ENCODE measurements around the gene CD58.
"Not testable (repeated sequence)": the region's sequence is repeated elsewhere in the genome, so short reads cannot be mapped to it uniquely, and the experiment has no call there.

Gene CD58

GRCh38 chr1:116591951-116592605, 21.3 kb upstream of the CD58 start:
- H3K9me3 ChIP-seq (ENCODE audit: control insufficient read depth in 2 of 2, low read length in 2 of 2); H3K27ac ChIP-seq (ENCODE audit: low read length); H3K4me3 ChIP-seq (ENCODE audit: low read length in 2 of 2); H3K4me1 ChIP-seq (ENCODE audit: control insufficient read depth, insufficient read depth, low read length); H3K36me3 ChIP-seq (ENCODE audit: control insufficient read depth in 2 of 2, insufficient read depth in 2 of 2, low read length in 2 of 2); H3K27me3 ChIP-seq (ENCODE audit: control insufficient read depth in 1 of 2, insufficient read depth in 2 of 2, low read length in 2 of 2); H3K9ac ChIP-seq (ENCODE audit: low read length in 2 of 2): not testable (repeated sequence)

DNA sequence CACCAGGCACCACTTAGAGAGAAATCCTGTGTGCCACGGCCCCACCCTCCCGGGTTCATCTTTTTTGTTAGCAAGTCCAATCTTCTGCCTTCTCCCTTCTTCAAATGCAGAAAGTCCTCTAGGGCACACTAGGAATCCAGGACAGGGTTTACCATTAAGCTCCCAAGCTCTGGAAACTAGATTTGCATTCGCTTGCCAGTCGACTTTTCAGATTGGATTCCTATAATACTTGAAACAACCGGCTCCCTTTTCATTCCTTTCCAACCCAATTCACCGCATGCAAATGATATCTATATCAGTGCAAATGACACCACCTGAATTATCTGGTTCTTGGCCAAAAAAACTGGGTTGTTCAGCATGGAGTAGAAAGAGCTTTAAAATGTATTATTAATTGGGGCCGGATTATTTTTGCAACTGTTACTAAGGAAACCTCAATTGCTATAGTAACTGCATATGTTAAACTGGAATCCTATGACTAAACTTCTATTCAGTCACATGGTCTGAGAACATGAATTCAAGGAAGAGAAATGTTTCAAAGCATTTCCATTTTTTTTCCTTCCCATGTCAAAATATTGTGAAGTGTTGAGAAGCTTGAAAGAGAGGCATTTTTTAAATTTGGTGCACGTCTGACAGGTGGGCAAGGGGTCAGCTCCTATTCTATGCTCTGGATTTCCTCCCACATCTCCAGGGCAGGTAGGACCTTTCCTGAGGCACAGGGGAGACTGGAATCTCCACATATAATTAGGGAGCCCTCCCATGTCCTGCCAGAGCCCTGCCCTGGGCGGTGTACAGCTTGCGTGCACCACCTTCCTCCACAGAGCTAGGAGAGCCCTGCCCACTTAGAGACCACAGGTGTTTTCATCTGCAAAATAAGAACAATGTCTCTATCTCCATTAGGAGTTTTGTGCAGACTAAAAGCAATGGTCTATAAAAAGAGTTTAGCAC, 20.5 kb upstream of the CD58 start:
- not testable (repeated sequence) for H3K36me3 ChIP-seq (ENCODE audit: control insufficient read depth in 2 of 2, insufficient read depth in 2 of 2, low read length in 2 of 2); H3K4me1 ChIP-seq (ENCODE audit: control insufficient read depth, insufficient read depth, low read length); H3K9ac ChIP-seq (ENCODE audit: low read length in 2 of 2); H3K27me3 ChIP-seq (ENCODE audit: control insufficient read depth in 1 of 2, insufficient read depth in 2 of 2, low read length in 2 of 2); H3K27ac ChIP-seq (ENCODE audit: low read length); H3K9me3 ChIP-seq (ENCODE audit: control insufficient read depth in 2 of 2, low read length in 2 of 2); H3K4me3 ChIP-seq (ENCODE audit: low read length in 2 of 2)

DNA sequence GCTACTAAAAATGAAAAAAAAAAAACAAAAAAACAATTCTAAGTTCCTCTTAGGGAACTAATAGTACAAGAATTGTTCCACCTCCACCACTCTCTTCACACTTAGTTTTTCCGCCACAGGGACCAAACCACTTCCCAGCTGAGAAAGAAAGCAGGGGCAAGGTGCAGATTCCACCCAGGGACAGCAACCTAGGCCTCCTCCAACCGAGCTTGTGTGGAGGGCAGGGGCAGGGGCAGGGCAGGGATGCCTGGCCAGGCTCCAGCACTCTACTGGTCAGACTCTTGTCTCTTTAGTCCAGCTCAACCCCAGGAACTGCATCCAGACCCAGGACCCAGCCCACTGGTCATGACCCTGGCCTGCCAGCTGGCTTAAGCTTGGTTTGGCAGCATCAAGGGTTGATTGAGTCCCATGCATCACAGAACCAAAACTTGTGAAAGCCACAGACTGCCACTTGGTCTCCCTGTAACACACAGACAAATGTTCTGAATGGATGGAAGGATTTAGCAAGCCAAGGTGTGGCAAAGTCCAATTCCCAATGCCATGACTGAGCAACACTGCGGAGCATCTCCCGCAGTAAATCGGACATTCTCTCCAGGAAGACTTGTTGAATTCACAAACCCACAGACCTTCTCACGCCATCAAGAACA, 19.7 kb upstream of the CD58 start:
- H3K36me3 ChIP-seq (ENCODE audit: control insufficient read depth in 2 of 2, insufficient read depth in 2 of 2, low read length in 2 of 2); H3K4me3 ChIP-seq (ENCODE audit: low read length in 2 of 2); H3K27me3 ChIP-seq (ENCODE audit: control insufficient read depth in 1 of 2, insufficient read depth in 2 of 2, low read length in 2 of 2); H3K9me3 ChIP-seq (ENCODE audit: control insufficient read depth in 2 of 2, low read length in 2 of 2); H3K4me1 ChIP-seq (ENCODE audit: control insufficient read depth, insufficient read depth, low read length); H3K27ac ChIP-seq (ENCODE audit: low read length); H3K9ac ChIP-seq (ENCODE audit: low read length in 2 of 2): not testable (repeated sequence)

GRCh38 chr1:116589101-116589735, 18.4 kb upstream of the CD58 start:
- H3K9ac ChIP-seq (ENCODE audit: low read length in 2 of 2); H3K4me1 ChIP-seq (ENCODE audit: control insufficient read depth, insufficient read depth, low read length); H3K27me3 ChIP-seq (ENCODE audit: control insufficient read depth in 1 of 2, insufficient read depth in 2 of 2, low read length in 2 of 2); H3K36me3 ChIP-seq (ENCODE audit: control insufficient read depth in 2 of 2, insufficient read depth in 2 of 2, low read length in 2 of 2); H3K27ac ChIP-seq (ENCODE audit: low read length); H3K9me3 ChIP-seq (ENCODE audit: control insufficient read depth in 2 of 2, low read length in 2 of 2); H3K4me3 ChIP-seq (ENCODE audit: low read length in 2 of 2): not testable (repeated sequence)

- Histone ChIP-seq H3K27me3 (ENCODE audit: control insufficient read depth in 1 of 2, insufficient read depth in 2 of 2, low read length in 2 of 2) (no peaks in the 10 kb centered on the region), H3K9ac (ENCODE audit: low read length in 2 of 2) (no peak overlapping the region), H3K36me3 (ENCODE audit: control insufficient read depth in 2 of 2, insufficient read depth in 2 of 2, low read length in 2 of 2) (peaks cover 4 to 12% of the 10 kb centered on the region in 2 donors), H3K9me3 (ENCODE audit: control insufficient read depth in 2 of 2, low read length in 2 of 2) (no peaks in the 10 kb centered on the region), H3K27ac (ENCODE audit: low read length) (no peak overlapping the region), H3K4me3 (ENCODE audit: low read length in 2 of 2) (no peak overlapping the region), H3K4me1 (ENCODE audit: control insufficient read depth, insufficient read depth, low read length) (no peaks in the 10 kb centered on the region)
Measured at GRCh38 chr1:116587501-116588227, 16.8 kb upstream of the CD58 start.

- no peak overlapping the region for H3K4me3 ChIP-seq (ENCODE audit: low read length in 2 of 2)
- H3K27me3 ChIP-seq (ENCODE audit: control insufficient read depth in 1 of 2, insufficient read depth in 2 of 2, low read length in 2 of 2), result no peaks in the 10 kb centered on the region
- no peak overlapping the region for H3K9ac ChIP-seq (ENCODE audit: low read length in 2 of 2)
- H3K9me3 ChIP-seq (ENCODE audit: control insufficient read depth in 2 of 2, low read length in 2 of 2), result no peaks in the 10 kb centered on the region
- peaks cover 4 to 12% of the 10 kb centered on the region in 2 donors for H3K36me3 ChIP-seq (ENCODE audit: control insufficient read depth in 2 of 2, insufficient read depth in 2 of 2, low read length in 2 of 2)
- no peak overlapping the region for H3K27ac ChIP-seq (ENCODE audit: low read length)
- no peaks in the 10 kb centered on the region for H3K4me1 ChIP-seq (ENCODE audit: control insufficient read depth, insufficient read depth, low read length)
Measured at GRCh38 chr1:116586741-116587143, 15.9 kb upstream of the CD58 start.

- peaks cover 4 to 12% of the 10 kb centered on the region in 2 donors for H3K36me3 ChIP-seq (ENCODE audit: control insufficient read depth in 2 of 2, insufficient read depth in 2 of 2, low read length in 2 of 2)
- no peaks in the 10 kb centered on the region for H3K9me3 ChIP-seq (ENCODE audit: control insufficient read depth in 2 of 2, low read length in 2 of 2)
- H3K27me3 ChIP-seq (ENCODE audit: control insufficient read depth in 1 of 2, insufficient read depth in 2 of 2, low read length in 2 of 2), result no peaks in the 10 kb centered on the region
- no peak overlapping the region for H3K27ac ChIP-seq (ENCODE audit: low read length)
- H3K4me3 ChIP-seq (ENCODE audit: low read length in 2 of 2), result no peak overlapping the region
- H3K9ac ChIP-seq (ENCODE audit: low read length in 2 of 2), result no peak overlapping the region
- peaks cover 5% of the 10 kb centered on the region for H3K4me1 ChIP-seq (ENCODE audit: control insufficient read depth, insufficient read depth, low read length)
Measured at GRCh38 chr1:116585886-116586285, 15.1 kb upstream of the CD58 start.

DNA sequence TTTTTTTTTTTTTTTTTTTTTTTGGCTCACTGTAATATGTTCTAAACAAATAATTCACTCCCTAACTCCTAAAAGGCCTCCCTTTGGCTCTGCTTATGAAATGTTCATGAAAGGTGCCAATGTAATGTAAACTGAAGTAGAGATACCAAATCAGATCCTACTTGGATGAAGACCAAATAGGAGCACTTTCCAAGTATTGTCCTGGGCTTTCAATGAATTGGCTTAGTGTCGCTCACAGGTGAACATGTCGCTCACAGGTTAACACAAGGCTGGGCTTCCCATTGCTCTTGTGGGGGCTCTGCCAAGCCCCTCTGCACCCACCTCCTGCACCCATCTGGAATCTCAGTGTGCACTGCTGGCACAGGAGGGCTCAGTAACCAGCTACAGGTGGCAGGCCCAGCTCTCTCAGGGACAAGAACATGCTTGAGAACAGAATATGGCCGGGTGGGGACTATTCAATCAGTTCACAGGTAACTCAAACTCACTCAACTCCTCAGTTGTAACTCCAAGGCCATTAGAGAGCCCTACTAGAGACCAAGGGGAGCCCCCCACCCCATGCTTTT, 10.6 kb upstream of the CD58 start:
- H3K36me3 ChIP-seq (ENCODE audit: control insufficient read depth in 2 of 2, insufficient read depth in 2 of 2, low read length in 2 of 2), result peaks cover 4 to 17% of the 10 kb centered on the region in 2 donors
- no peaks in the 10 kb centered on the region for H3K9me3 ChIP-seq (ENCODE audit: control insufficient read depth in 2 of 2, low read length in 2 of 2)
- no peak overlapping the region for H3K9ac ChIP-seq (ENCODE audit: low read length in 2 of 2)

GRCh38 chr1:116580446-116581322, 9.9 kb upstream of the CD58 start:
- no peak overlapping the region for H3K4me3 ChIP-seq (ENCODE audit: low read length in 2 of 2)
- H3K9me3 ChIP-seq (ENCODE audit: control insufficient read depth in 2 of 2, low read length in 2 of 2), result no peaks in the 10 kb centered on the region
- H3K9ac ChIP-seq (ENCODE audit: low read length in 2 of 2), result no peak overlapping the region
- H3K4me1 ChIP-seq (ENCODE audit: control insufficient read depth, insufficient read depth, low read length), result peaks cover 12% of the 10 kb centered on the region
- no peak overlapping the region for H3K27ac ChIP-seq (ENCODE audit: low read length)
- peaks cover 4 to 19% of the 10 kb centered on the region in 2 donors for H3K36me3 ChIP-seq (ENCODE audit: control insufficient read depth in 2 of 2, insufficient read depth in 2 of 2, low read length in 2 of 2)
- H3K27me3 ChIP-seq (ENCODE audit: control insufficient read depth in 1 of 2, insufficient read depth in 2 of 2, low read length in 2 of 2), result no peaks in the 10 kb centered on the region

More for the DNA sequence above, 10.6 kb upstream of the CD58 start:
- Histone ChIP-seq H3K4me1 (ENCODE audit: control insufficient read depth, insufficient read depth, low read length) (peaks cover 12% of the 10 kb centered on the region), H3K27me3 (ENCODE audit: control insufficient read depth in 1 of 2, insufficient read depth in 2 of 2, low read length in 2 of 2) (no peaks in the 10 kb centered on the region), H3K4me3 (ENCODE audit: low read length in 2 of 2) (no peak overlapping the region), H3K27ac (ENCODE audit: low read length) (no peak overlapping the region)

All from stomach smooth muscle (tissue), 2 donors.